ENCODE results near the gene SORCS3. TPM values are rescaled to one million over a fixed set of nuclear protein-coding genes. Genes with fewer than 3 reads are reported as not detected.

SORCS3 gene
- total RNA-seq = under 1 TPM; 0.26 to 0.50 (median 0.41) TPM

DNA sequence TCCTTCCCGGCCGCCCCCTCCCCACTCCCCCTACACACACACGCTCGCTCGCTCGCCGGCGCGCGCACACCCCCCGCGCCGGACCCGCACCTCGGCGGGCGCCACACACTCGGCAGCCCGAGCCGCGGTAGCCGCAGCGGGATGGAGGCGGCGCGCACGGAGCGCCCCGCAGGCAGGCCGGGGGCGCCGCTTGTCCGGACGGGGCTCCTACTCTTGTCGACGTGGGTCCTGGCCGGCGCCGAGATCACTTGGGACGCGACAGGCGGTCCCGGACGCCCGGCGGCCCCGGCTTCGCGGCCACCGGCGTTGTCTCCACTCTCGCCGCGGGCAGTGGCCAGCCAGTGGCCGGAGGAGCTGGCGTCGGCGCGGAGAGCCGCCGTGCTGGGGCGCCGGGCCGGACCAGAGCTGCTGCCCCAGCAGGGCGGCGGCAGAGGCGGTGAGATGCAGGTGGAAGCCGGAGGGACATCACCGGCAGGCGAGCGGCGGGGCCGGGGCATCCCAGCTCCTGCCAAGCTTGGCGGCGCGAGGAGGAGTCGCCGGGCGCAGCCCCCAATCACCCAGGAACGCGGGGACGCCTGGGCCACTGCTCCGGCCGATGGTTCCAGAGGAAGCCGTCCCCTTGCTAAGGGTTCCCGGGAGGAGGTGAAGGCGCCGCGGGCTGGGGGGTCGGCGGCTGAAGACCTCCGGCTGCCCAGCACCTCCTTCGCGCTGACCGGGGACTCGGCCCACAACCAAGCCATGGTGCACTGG is at the start of gene SORCS3:
SORCS3 (plus strand) TSS at position 104 of the 750 bp plus-strand sequence.
- TF ChIP-seq POLR2AphosphoS5 (IDR thresholded peaks at IDR 0.05) (no peak), CTCF (IDR thresholded peaks at IDR 0.05) (no peak), POLR2A (IDR thresholded peaks at IDR 0.05; ENCODE audit: low read depth) (no peak), EP300 (IDR thresholded peaks at IDR 0.05) (no peak)
- intact Hi-C loops (cut with DNase I) = loop anchor here (10.0 kb wide), 1 partner anchor 283 kb away; no protein-coding TSS in a partner anchor
- no peak within 1 kb of the TSS for H3K27ac ChIP-seq (replicated peaks in 1 of 4)
- H3K4me1 ChIP-seq = peaks cover 0 to 50% (median 44%) of the 10 kb centered on the region in 4 donors
- H3K27me3 ChIP-seq = peaks cover 0 to 82% (median 14%) of the 10 kb centered on the region in 4 donors
- under 1% methylated on average over 36 of the region's 96 CpGs for WGBS
- H3K4me3 ChIP-seq = peak within 1 kb of the TSS; percentile 37 to 48 (median 44)
- no peaks in the 10 kb centered on the region for H3K36me3 ChIP-seq
- H3K9me3 ChIP-seq = no peaks in the 10 kb centered on the region
- peak; percentile 66 for DNase-seq (ENCODE audit: extremely low spot score)

DNA sequence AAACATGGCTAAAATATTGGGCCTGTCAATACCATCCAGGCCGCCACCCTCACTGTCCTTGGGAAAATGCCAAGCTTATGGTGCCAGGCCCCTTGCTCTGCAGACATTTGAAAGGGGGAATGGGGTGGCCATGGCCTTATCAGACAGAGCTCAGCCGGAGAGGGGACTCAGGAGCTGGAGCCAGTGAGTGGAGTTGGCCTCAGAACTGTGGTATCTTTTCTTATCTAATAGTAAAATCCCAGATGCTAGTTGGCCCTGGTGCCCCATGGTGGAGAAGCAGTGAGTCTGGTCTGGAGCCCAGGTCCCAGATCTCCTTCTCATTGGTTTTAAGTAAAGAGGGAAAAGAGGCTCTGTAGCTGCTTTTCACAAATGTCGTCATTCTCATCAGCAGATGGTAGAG is 49.6 kb upstream of the SORCS3 start:
- Histone ChIP-seq H3K9me3 (no peaks in the 10 kb centered on the region), H3K36me3 (no peaks in the 10 kb centered on the region), H3K4me3 (no peak overlapping the region), H3K27me3 (no peaks in the 10 kb centered on the region), H3K27ac (replicated peaks in 1 of 4) (no peak overlapping the region), H3K4me1 (no peaks in the 10 kb centered on the region)
- WGBS = 94% methylated on average over 3 of the region's 3 CpGs
- peak; percentile 62 for DNase-seq (ENCODE audit: extremely low spot score)
- no peak for TF ChIP-seq POLR2A (IDR thresholded peaks at IDR 0.05; ENCODE audit: low read depth)
- TF ChIP-seq POLR2AphosphoS5 (IDR thresholded peaks at IDR 0.05) = no peak
- intact Hi-C loops (cut with DNase I) = no loop called here

GRCh38 chr10:104601166-104601565 is 39.9 kb upstream of the SORCS3 start:
- DNase-seq (ENCODE audit: extremely low spot score) = no peak
- 46% methylated on average over 1 of the region's 1 CpG for WGBS
- TF ChIP-seq EP300 (IDR thresholded peaks at IDR 0.05) = no peak
- no peak for TF ChIP-seq POLR2AphosphoS5 (IDR thresholded peaks at IDR 0.05)
- no peak for TF ChIP-seq POLR2A (IDR thresholded peaks at IDR 0.05; ENCODE audit: low read depth)
- TF ChIP-seq CTCF (IDR thresholded peaks at IDR 0.05) = no peak
- Histone ChIP-seq H3K36me3 (no peaks in the 10 kb centered on the region), H3K27me3 (no peaks in the 10 kb centered on the region), H3K4me3 (no peak overlapping the region), H3K9me3 (no peaks in the 10 kb centered on the region), H3K27ac (replicated peaks in 1 of 4) (no peak overlapping the region), H3K4me1 (no peaks in the 10 kb centered on the region)
- intact Hi-C loops (cut with DNase I) = no loop called here

GRCh38 chr10:104608091-104608828 is 32.8 kb upstream of the SORCS3 start:
- 69% methylated on average over 7 of the region's 7 CpGs for WGBS
- peaks cover 0 to 13% (median 5%) of the 10 kb centered on the region in 4 donors for H3K9me3 ChIP-seq
- intact Hi-C loops (cut with DNase I) = no loop called here
- no peak for TF ChIP-seq POLR2AphosphoS5 (IDR thresholded peaks at IDR 0.05)
- TF ChIP-seq POLR2A (IDR thresholded peaks at IDR 0.05; ENCODE audit: low read depth) = no peak
- TF ChIP-seq CTCF (IDR thresholded peaks at IDR 0.05) = no peak
- TF ChIP-seq EP300 (IDR thresholded peaks at IDR 0.05) = no peak
- no peaks in the 10 kb centered on the region for H3K36me3 ChIP-seq
- H3K27me3 ChIP-seq = no peaks in the 10 kb centered on the region
- H3K4me3 ChIP-seq = no peak overlapping the region
- DNase-seq (ENCODE audit: extremely low spot score) = peak; percentile 42
- H3K4me1 ChIP-seq = no peaks in the 10 kb centered on the region
- no peak overlapping the region for H3K27ac ChIP-seq (replicated peaks in 1 of 4)

DNA sequence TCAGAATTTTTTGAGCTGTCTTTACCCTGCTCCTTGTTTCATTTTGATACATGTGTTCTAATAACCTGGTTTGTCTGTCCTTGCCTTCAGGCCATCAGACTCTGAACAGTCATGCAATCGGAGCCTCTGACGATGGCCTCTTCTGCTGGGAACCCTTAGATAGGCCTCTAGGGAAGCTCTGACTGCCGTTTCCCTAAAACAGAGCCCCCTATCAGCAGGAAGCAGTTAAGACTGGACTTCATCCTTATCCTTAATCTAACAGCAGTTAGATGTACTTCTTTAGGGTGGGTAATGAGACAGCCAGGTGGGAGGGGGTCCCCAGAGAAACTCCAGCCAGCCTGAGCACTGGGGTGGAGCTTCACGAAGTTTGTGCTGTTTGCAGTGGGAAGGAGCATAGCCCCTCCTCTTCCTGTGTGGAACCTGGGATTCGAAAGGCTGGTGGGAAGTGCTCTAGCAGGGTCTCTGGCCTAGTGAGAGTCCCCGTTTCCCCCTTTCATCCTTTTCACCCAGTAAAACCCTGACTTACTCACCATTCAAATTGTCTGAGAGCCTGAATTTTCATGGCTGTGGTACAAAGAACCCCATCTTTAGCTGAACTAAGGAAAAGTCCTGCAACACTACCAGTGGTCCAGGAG is 28.4 kb upstream of the SORCS3 start:
- Histone ChIP-seq H3K4me3 (no peak overlapping the region), H3K36me3 (no peaks in the 10 kb centered on the region), H3K27ac (replicated peaks in 1 of 4) (no peak overlapping the region), H3K27me3 (no peaks in the 10 kb centered on the region), H3K4me1 (no peaks in the 10 kb centered on the region), H3K9me3 (peaks cover 0 to 12% (median 5%) of the 10 kb centered on the region in 4 donors)
- TF ChIP-seq EP300 (IDR thresholded peaks at IDR 0.05) = no peak
- 78% methylated on average over 6 of the region's 6 CpGs for whole genome bisulfite sequencing
- intact Hi-C loops (cut with DNase I) = no loop called here
- peak; percentile 90 for DNase-seq (ENCODE audit: extremely low spot score)

Measured in esophagus muscularis mucosa (tissue), 4 donors.